Measurements from ENCODE around the gene CREB3L2.

- TF ChIP-seq ZNF138 (CRISPR knock-in tag; conservative IDR thresholded peaks at IDR 0.05) (no peak), CTCF (IDR thresholded peaks at IDR 0.05) (no peak), MAX (CRISPR knock-in tag; IDR thresholded peaks at IDR 0.05) (no peak), TCF7 (CRISPR knock-in tag; IDR thresholded peaks at IDR 0.05; ENCODE audit: low read depth) (no peak), GRHL2 (CRISPR knock-in tag; IDR thresholded peaks at IDR 0.05; ENCODE audit: insufficient replicate concordance, severe bottlenecking) (no peak), ATF2 (CRISPR knock-in tag; IDR thresholded peaks at IDR 0.05; ENCODE audit: borderline replicate concordance, low read depth) (no peak)
Observed at GRCh38 chr7:137871170-137871915, 130.5 kb downstream of the CREB3L2 start.
